Calu3 (cell line): ENCODE measurements around the gene ARVCF. TPM values are rescaled to one million over a fixed set of nuclear protein-coding genes. Genes with fewer than 3 reads are reported as not detected.

Experiments used
- BruUV-seq: library from RNA; stranded (reverse); fragments of 400-500 nt; replicated peaks from 2 replicates; lab custom pipeline; 2021; lab: Mats Ljungman, UMichigan
- CTCF ChIA-PET: fragments of 300-600 bp; sonication (Branson Sonifier 250); formaldehyde crosslinking; loops from one replicate; lab custom pipeline; 2022; ENCODE audit warnings: antibody characterized with exemption; lab: Charles Lee
- DNase-seq: peaks from one replicate; pipeline ENCODE4 v3.0.0; 2022
- H3K27ac Mint-ChIP-seq: one replicate; pipeline ENCODE4 v1.8.0; 2022; ENCODE audit warnings: mixed read lengths; ENCODE audit not compliant: unreplicated experiment
- H3K27me3 Mint-ChIP-seq: one replicate; pipeline ENCODE4 v1.8.0; 2022; ENCODE audit warnings: mixed read lengths; ENCODE audit not compliant: unreplicated experiment
- H3K36me3 Mint-ChIP-seq: one replicate; pipeline ENCODE4 v1.8.0; 2022; ENCODE audit warnings: mild to moderate bottlenecking, moderate library complexity, mixed read lengths; ENCODE audit not compliant: insufficient read depth, unreplicated experiment
- H3K4me1 Mint-ChIP-seq: one replicate; pipeline ENCODE4 v1.8.0; 2022; ENCODE audit warnings: mild to moderate bottlenecking, low read depth, mixed read lengths; ENCODE audit not compliant: unreplicated experiment
- H3K4me3 Mint-ChIP-seq: one replicate; pipeline ENCODE4 v1.8.0; 2022; ENCODE audit warnings: mild to moderate bottlenecking, low read depth, moderate library complexity, mixed read lengths; ENCODE audit not compliant: unreplicated experiment
- H3K9me3 Mint-ChIP-seq: one replicate; pipeline ENCODE4 v1.8.0; 2022; ENCODE audit warnings: low read depth, mixed read lengths; ENCODE audit not compliant: unreplicated experiment
- intact Hi-C: fragments of 100-400 bp; cut with micrococcal nuclease; formaldehyde crosslinking; loops from one replicate; pipeline ENCODE4 v1.10.0; 2022; ENCODE audit not compliant: unreplicated experiment
- total RNA-seq: library from RNA; stranded (reverse); gene quantifications from 2 replicates; pipeline ENCODE4 v1.2.3, GENCODE V29; 2022
- TF ChIP-seq, protein P1 (sequence below): fragments of 200-600 bp; IDR thresholded peaks from one replicate; pipeline ENCODE4 v1.8.0; 2022; ENCODE audit warnings: antibody characterized with exemption; ENCODE audit not compliant: unreplicated experiment

ARVCF gene
- total RNA-seq, 1 experiment from 2014 or later: 19.7 TPM

- Mint-ChIP-seq H3K27ac (no peak overlapping the region), H3K4me3 (no peak overlapping the region), H3K4me1 (no peaks in the 10 kb centered on the region), H3K27me3 (no peaks in the 10 kb centered on the region), H3K9me3 (no peaks in the 10 kb centered on the region), H3K36me3 (peaks cover 28% of the 10 kb centered on the region)
- TF ChIP-seq, protein P1, sequence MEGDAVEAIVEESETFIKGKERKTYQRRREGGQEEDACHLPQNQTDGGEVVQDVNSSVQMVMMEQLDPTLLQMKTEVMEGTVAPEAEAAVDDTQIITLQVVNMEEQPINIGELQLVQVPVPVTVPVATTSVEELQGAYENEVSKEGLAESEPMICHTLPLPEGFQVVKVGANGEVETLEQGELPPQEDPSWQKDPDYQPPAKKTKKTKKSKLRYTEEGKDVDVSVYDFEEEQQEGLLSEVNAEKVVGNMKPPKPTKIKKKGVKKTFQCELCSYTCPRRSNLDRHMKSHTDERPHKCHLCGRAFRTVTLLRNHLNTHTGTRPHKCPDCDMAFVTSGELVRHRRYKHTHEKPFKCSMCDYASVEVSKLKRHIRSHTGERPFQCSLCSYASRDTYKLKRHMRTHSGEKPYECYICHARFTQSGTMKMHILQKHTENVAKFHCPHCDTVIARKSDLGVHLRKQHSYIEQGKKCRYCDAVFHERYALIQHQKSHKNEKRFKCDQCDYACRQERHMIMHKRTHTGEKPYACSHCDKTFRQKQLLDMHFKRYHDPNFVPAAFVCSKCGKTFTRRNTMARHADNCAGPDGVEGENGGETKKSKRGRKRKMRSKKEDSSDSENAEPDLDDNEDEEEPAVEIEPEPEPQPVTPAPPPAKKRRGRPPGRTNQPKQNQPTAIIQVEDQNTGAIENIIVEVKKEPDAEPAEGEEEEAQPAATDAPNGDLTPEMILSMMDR: no peak
- no TSS peak for BruUV-seq
- CTCF ChIA-PET: no interaction called here
- no peak for DNase-seq
- intact Hi-C loops: no loop called here
Measured at GRCh38 chr22:20037419-20037818, 20.8 kb upstream of the ARVCF start.

- no TSS peak for BruUV-seq
- no peak overlapping the region for H3K27ac Mint-ChIP-seq
- H3K27me3 Mint-ChIP-seq: no peaks in the 10 kb centered on the region
- intact Hi-C loops: no loop called here
- H3K4me3 Mint-ChIP-seq: no peak overlapping the region
- H3K9me3 Mint-ChIP-seq: no peaks in the 10 kb centered on the region
- H3K36me3 Mint-ChIP-seq: peaks cover 31% of the 10 kb centered on the region
- no peaks in the 10 kb centered on the region for H3K4me1 Mint-ChIP-seq
- no peak for DNase-seq
- CTCF ChIA-PET: no interaction called here
- TF ChIP-seq, protein P1: no peak
Measured at GRCh38 chr22:20036535-20037392, 20.1 kb upstream of the ARVCF start.

DNA sequence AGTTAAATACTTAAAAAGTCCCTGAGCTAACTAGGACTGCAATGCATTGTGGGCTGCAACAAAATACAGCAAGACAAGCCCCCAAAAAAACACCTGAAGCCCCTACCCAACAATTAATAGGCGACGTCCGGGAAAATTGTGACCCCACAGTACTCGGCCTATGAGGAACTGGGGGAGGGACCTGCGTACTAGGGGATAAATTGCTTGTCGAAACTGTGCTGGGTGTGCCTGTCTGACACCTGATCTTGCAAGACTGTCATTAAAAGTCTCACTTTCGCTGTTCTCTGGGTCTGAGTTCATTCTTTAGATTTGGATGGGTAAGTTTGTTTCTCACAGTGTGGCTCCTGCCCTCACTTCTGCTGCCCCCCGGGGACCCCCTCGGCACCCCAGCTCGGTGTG, 19.5 kb upstream of the ARVCF start:
- H3K4me3 Mint-ChIP-seq: no peak overlapping the region
- CTCF ChIA-PET: no interaction called here
- intact Hi-C loops: no loop called here

DNA sequence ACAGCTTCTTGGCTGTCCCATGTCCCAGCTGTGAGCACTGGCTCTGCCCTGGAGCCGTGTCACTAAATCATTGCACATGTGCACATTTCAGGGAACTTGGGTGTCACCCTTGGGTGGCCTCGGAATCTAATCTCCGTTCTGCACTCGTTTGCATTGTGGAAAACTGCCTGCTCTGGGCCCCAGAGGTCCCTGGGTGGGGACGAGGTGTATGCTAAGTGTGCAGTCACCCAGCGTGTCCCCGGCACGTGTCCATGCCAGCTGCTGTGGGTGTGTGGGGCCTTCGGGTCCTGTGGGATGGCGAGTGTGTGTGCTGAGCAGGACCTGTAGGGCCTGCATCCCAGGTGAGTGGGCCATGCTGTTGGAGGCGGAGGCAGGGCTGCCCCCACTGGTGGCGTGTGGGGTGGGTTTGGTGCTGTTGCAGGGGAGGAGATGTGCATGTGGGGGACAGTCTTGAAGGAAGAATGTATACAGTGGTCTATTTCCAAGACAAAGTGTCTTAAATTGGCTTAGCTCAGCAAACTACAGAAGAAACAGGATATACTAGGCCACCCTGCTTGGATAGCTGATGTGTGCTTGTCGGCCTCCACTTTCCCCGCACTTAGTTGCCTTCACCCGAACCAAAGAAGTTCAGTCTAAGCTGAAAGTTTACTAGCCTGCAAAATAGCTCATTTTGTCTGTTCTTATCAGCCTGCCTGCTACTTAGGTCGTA, 18.9 kb upstream of the ARVCF start:
- no peaks in the 10 kb centered on the region for H3K27me3 Mint-ChIP-seq
- H3K4me3 Mint-ChIP-seq: no peak overlapping the region
- no peaks in the 10 kb centered on the region for H3K9me3 Mint-ChIP-seq
- peaks cover 31% of the 10 kb centered on the region for H3K36me3 Mint-ChIP-seq
- TF ChIP-seq, protein P1: no peak
- H3K4me1 Mint-ChIP-seq: no peaks in the 10 kb centered on the region
- CTCF ChIA-PET: no interaction called here
- no peak overlapping the region for H3K27ac Mint-ChIP-seq
- DNase-seq: no peak
- no TSS peak for BruUV-seq
- intact Hi-C loops: no loop called here

More for the DNA sequence above, 19.5 kb upstream of the ARVCF start:
- DNase-seq: no peak
- no TSS peak for BruUV-seq
- Mint-ChIP-seq H3K9me3 (no peaks in the 10 kb centered on the region), H3K4me1 (no peaks in the 10 kb centered on the region), H3K27me3 (no peaks in the 10 kb centered on the region), H3K36me3 (peaks cover 31% of the 10 kb centered on the region), H3K27ac (no peak overlapping the region)
- TF ChIP-seq, protein P1: no peak
